OCI-LY7 (cell line): ENCODE measurements around the gene ACVR1C. TPM values are rescaled to one million over a fixed set of nuclear protein-coding genes. Genes with fewer than 3 reads are reported as not detected.
A peak's percentile ranks its signal among the peaks of the same experiment; 100 is the strongest.

Experiments
- Bru-seq: library from RNA; stranded (reverse); fragments of 400-500 nt; gene quantifications from one replicate; lab custom pipeline; 2021; lab: Mats Ljungman, UMichigan
- BruChase-seq, 2 experiments: library from RNA; stranded (reverse); fragments of 400-500 nt; gene quantifications; one replicate each; lab custom pipeline; 2021; lab: Mats Ljungman, UMichigan
- BruUV-seq: library from RNA; stranded (reverse); fragments of 400-500 nt; replicated peaks from 2 replicates; lab custom pipeline; 2021; lab: Mats Ljungman, UMichigan
- CTCF ChIA-PET: fragments of 300-600 bp; sonication (Branson Sonifier 250); formaldehyde crosslinking; loops from one replicate; lab custom pipeline; 2022; ENCODE audit warnings: antibody characterized with exemption; ENCODE audit not compliant: unreplicated experiment; lab: Charles Lee
- POLR2A ChIA-PET: fragments of 300-600 bp; sonication (Branson Sonifier 250); formaldehyde crosslinking; loops from one replicate; lab custom pipeline; 2022; ENCODE audit warnings: antibody characterized with exemption; lab: Charles Lee
- DNase-seq: peaks from one replicate; pipeline ENCODE4 v3.0.0-alpha.2; 2015; ENCODE audit warnings: low spot score
- H2AFZ ChIP-seq: fragments of 200-600 bp; sonication (generic), shearing (Covaris generic); 2 replicates; pipeline ENCODE4 v1.6.1; 2014; ENCODE audit warnings: mild to moderate bottlenecking, antibody characterized with exemption, low read length, moderate library complexity
- H3K27ac ChIP-seq: fragments of 200-600 bp; sonication (generic); 2 replicates; pipeline ENCODE4 v1.5.1; 2014; ENCODE audit warnings: mixed run types, low read depth, mild to moderate bottlenecking, moderate library complexity, low read length, inconsistent platforms; ENCODE audit not compliant: poor library complexity, severe bottlenecking
- H3K36me3 ChIP-seq: fragments of 200-600 bp; sonication (generic); 2 replicates; pipeline ENCODE4 v1.6.1; 2014; ENCODE audit warnings: mild to moderate bottlenecking, antibody characterized with exemption, low read length, moderate library complexity, mixed read lengths; ENCODE audit not compliant: insufficient read depth
- H3K4me1 ChIP-seq: fragments of 200-600 bp; sonication (generic); 2 replicates; pipeline ENCODE4 v1.5.1; 2014; ENCODE audit warnings: mild to moderate bottlenecking, low read length; ENCODE audit not compliant: insufficient read depth, poor library complexity, severe bottlenecking
- H3K4me2 ChIP-seq: fragments of 200-600 bp; sonication (generic); 2 replicates; pipeline ENCODE4 v1.6.1; 2014; ENCODE audit warnings: mild to moderate bottlenecking, low read length
- H3K4me3 ChIP-seq: fragments of 200-600 bp; sonication (generic); 2 replicates; pipeline ENCODE4 v1.5.1; 2014; ENCODE audit warnings: mild to moderate bottlenecking, low read depth, low read length; ENCODE audit not compliant: poor library complexity, severe bottlenecking
- H3K79me2 ChIP-seq: fragments of 200-600 bp; sonication (generic); 2 replicates; pipeline ENCODE4 v1.6.1; 2016; ENCODE audit warnings: low read depth, mild to moderate bottlenecking, low read length, moderate library complexity, mixed read lengths; ENCODE audit not compliant: insufficient read depth
- H3K9me2 ChIP-seq: fragments of 200-600 bp; sonication (generic); 2 replicates; pipeline ENCODE4 v1.6.1; 2016; ENCODE audit warnings: mild to moderate bottlenecking, low read length, mixed read lengths; ENCODE audit not compliant: insufficient read depth
- H3K9me3 ChIP-seq: fragments of 200-600 bp; sonication (generic); 2 replicates; pipeline ENCODE4 v1.6.1; 2014; ENCODE audit warnings: mild to moderate bottlenecking, mixed run types, low read length, mixed read lengths
- H4K20me1 ChIP-seq: fragments of 200-600 bp; sonication (generic); 2 replicates; pipeline ENCODE4 v1.6.1; 2014; ENCODE audit warnings: mild to moderate bottlenecking, antibody characterized with exemption, low read length, moderate library complexity, mixed read lengths; ENCODE audit not compliant: insufficient read depth
- EZH2phosphoT487 ChIP-seq: fragments of 200-600 bp; sonication (generic); IDR thresholded peaks from 2 replicates; pipeline ENCODE4 v1.6.1; 2018; ENCODE audit warnings: low read depth, borderline replicate concordance, mild to moderate bottlenecking, mixed run types, antibody characterized with exemption, low read length, moderate library complexity, mixed read lengths
- intact Hi-C: fragments of 100-400 bp; cut with micrococcal nuclease; formaldehyde crosslinking; loops from one replicate; pipeline ENCODE4 v1.10.0; 2022; ENCODE audit not compliant: unreplicated experiment
- long read RNA-seq: library from polyadenylated mRNA; stranded (forward); transcript quantifications from one replicate; pipeline ENCODE4 v2.0.0, GENCODE V29; 2022
- total RNA-seq, 2 experiments: library from RNA; depleted of rRNA in 1 of 2; stranded (reverse); fragments of >200 nt in 1 of 2; shearing (Covaris generic) in 1 of 2; gene quantifications; 2 replicates each; pipeline ENCODE4 v1.2.3, GENCODE V29; 2014 to 2022
- TF ChIP-seq, protein P1 (sequence below): fragments of 200-600 bp; sonication (generic); conservative IDR thresholded peaks from 2 replicates; pipeline ENCODE4 v1.5.1; 2014; ENCODE audit warnings: mild to moderate bottlenecking, antibody characterized with exemption, low read length, moderate library complexity, mixed read lengths

The ACVR1C gene
- total RNA-seq (2014; rRNA removed; shearing (Covaris generic)): 0.03 TPM in 1 of 2 replicates, not detected in the other
- not detected in 2 replicates for total RNA-seq (2022)
- Bru-seq, nascent RNA: percentile 7 among the genes with signal in this experiment
- percentile 5 among the genes with signal in this experiment for BruChase-seq, experiment 1, labeled RNA remaining after a 6-hour chase
- percentile 9 among the genes with signal in this experiment for BruChase-seq, experiment 2, labeled RNA remaining after a 2-hour chase
- long read RNA-seq: 0 reads

DNA sequence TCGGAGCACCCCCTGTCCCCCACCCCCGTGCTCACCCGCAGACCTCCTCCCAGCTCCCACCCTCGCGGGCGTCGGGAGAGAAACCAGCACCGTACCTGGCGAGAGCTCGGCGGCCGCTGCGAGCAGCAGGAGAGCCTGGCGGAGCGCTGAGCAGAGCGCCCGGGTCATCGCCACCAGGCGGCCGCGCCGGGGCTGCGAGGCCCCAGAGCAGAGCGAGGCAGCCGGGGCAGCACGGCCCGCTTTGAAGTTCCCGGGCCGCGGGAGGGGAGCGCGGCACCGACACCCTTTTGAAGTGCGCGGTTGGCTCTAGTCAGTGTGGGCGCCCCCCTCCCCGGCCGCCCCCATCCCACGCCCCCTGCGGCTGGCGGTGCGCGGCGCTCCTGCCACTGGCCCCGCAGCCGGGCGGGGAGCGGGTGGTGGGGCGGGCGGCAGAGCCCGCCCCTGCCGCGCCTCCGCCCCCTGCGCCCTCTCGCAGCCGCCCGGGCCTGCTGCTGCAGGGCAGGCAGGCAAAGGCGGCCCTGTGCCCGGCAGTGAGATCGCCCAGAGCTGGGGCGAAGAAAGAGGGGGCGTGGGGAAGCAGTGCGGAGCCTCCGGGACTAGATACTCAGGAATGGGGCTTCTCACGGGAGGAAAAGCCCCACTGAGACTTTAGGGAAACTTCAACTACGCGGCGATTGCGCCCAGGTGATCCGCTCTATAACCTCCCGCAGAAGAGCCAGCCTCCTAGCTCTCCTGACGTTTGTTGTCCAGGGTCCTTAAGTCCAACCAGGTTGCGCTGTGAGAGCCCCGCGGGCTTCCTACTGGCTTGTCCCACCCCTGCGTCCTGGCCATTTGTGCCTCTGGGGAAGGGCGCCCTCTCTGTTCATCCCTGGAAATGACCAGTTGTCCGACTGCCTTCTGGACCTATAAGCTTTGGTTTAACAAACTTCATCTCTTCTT is at the start of gene ACVR1C:
Gene ACVR1C, minus strand, starts transcription at position 388 of the 939 bp plus-strand sequence. Its CDS starts 220 bp downstream, at position 168.
- BruUV-seq: no TSS peak
- no peak for DNase-seq
- Histone ChIP-seq H4K20me1 (no peaks in the 10 kb centered on the region), H3K36me3 (no peaks in the 10 kb centered on the region), H3K27ac (no peak within 1 kb of the TSS), H3K9me2 (no peaks in the 10 kb centered on the region), H3K79me2 (no peaks in the 10 kb centered on the region), H3K4me2 (no peak within 1 kb of the TSS), H3K4me3 (no peak within 1 kb of the TSS), H2AFZ (no peak within 1 kb of the TSS), H3K9me3 (no peaks in the 10 kb centered on the region), H3K4me1 (no peaks in the 10 kb centered on the region)
- no peak for TF ChIP-seq EZH2phosphoT487
- TF ChIP-seq, protein P1, sequence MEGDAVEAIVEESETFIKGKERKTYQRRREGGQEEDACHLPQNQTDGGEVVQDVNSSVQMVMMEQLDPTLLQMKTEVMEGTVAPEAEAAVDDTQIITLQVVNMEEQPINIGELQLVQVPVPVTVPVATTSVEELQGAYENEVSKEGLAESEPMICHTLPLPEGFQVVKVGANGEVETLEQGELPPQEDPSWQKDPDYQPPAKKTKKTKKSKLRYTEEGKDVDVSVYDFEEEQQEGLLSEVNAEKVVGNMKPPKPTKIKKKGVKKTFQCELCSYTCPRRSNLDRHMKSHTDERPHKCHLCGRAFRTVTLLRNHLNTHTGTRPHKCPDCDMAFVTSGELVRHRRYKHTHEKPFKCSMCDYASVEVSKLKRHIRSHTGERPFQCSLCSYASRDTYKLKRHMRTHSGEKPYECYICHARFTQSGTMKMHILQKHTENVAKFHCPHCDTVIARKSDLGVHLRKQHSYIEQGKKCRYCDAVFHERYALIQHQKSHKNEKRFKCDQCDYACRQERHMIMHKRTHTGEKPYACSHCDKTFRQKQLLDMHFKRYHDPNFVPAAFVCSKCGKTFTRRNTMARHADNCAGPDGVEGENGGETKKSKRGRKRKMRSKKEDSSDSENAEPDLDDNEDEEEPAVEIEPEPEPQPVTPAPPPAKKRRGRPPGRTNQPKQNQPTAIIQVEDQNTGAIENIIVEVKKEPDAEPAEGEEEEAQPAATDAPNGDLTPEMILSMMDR: peak; percentile 37
- CTCF ChIA-PET: no interaction called here
- intact Hi-C loops: no loop called here
- POLR2A ChIA-PET: interaction anchor here (0.7 to 0.8 kb wide), 2 partner anchors 10 to 426 kb away, joined by 3 read pairs; no protein-coding TSS in a partner anchor

DNA sequence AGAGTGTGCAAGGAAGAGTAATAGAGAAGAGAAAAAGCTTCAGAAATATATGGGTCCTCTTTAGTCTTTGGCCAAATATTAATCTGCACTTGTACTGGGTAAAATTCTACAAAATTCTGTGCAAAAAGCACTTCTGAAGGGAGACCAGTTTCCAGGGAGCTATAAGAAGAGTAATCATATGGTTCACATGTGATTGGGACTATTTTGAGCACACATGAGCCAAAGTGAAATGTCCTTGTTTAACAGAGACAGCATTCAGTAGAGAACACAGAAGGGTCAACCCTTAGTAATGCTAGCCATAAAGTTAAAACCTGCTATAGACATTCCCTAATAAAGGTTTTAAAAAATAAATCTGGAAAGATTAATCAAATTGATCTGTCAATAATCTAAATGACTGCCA is 49.3 kb upstream of the ACVR1C start:
- Histone ChIP-seq H2AFZ (no peak overlapping the region), H3K9me3 (no peaks in the 10 kb centered on the region), H3K4me2 (no peak overlapping the region), H3K79me2 (no peaks in the 10 kb centered on the region), H3K4me1 (no peaks in the 10 kb centered on the region), H3K4me3 (no peak overlapping the region), H4K20me1 (no peaks in the 10 kb centered on the region), H3K36me3 (no peaks in the 10 kb centered on the region), H3K9me2 (no peaks in the 10 kb centered on the region), H3K27ac (no peak overlapping the region)
- TF ChIP-seq EZH2phosphoT487: no peak
- TF ChIP-seq, protein P1: no peak
- DNase-seq: no peak
- intact Hi-C loops: no loop called here
- ChIA-PET POLR2A (interaction anchor here (0.7 kb wide), 1 partner anchor 523 kb away, joined by 3 read pairs; no protein-coding TSS in a partner anchor), CTCF (no interaction called here)
- BruUV-seq: no TSS peak
